K562 (cell line): ENCODE measurements around the gene ARHGAP9. TPM values are rescaled to one million over a fixed set of nuclear protein-coding genes. Genes with fewer than 3 reads are reported as not detected.

Experiments
- ATAC-seq: fragments of 200-7000 bp; cut with Tn5 transposase; 3 replicates; pipeline ENCODE4 v1.9.1; 2020; ENCODE audit warnings: moderate library complexity
- BruUV-seq: library from RNA; stranded (reverse); fragments of 400-500 nt; replicated peaks from 2 replicates; lab custom pipeline; 2021; lab: Mats Ljungman, UMichigan
- CTCF ChIA-PET: fragments of 300-600 bp; formaldehyde crosslinking; extraction: SDS; loops from one replicate; lab custom pipeline; 2021; ENCODE audit warnings: low intra/inter-chr PET ratio; lab: Yijun Ruan, JAX
- POLR2A ChIA-PET: fragments of 300-600, 350-650 bp; sonication (Branson Sonifier 250); formaldehyde crosslinking; extraction: SDS; loops from one replicate; lab custom pipeline; 2021; ENCODE audit warnings: antibody characterized with exemption, inconsistent platforms; lab: Yijun Ruan, JAX
- DNase-seq, 4 experiments: peaks; one replicate each; pipeline versions ENCODE4 v3.0.0 to v3.0.0-alpha.2; 2011 to 2018; ENCODE audit warnings: low spot score in 3 of 4, mixed read lengths in 3 of 4; ENCODE audit errors: extremely low read depth in 1 of 4
- FAIRE-seq: peaks from 2 replicates; lab custom pipeline; 2011; peaks lifted over from hg19 to GRCh38; lab: Jason Lieb, UNC
- H2AFZ ChIP-seq: 2 replicates; pipeline ENCODE4 v1.6.0; 2011; ENCODE audit warnings: low read depth, low read length, control low read depth, inconsistent platforms
- H3K27ac ChIP-seq: fragments of 200-600 bp; 3 replicates; pipeline ENCODE4 v1.8.0; 2011; ENCODE audit warnings: low read depth, mild to moderate bottlenecking, control low read depth, inconsistent platforms, low read length, moderate library complexity, mixed read lengths; ENCODE audit errors: extremely low read depth
- H3K27me3 ChIP-seq, 2 experiments: fragments of 300-600 bp in 1 of 2; 2 replicates in 1 of 2; 3 replicates in 1 of 2; pipeline versions ENCODE4 v1.6.0 to v1.8.0; 2011; ENCODE audit warnings: inconsistent platforms in 2 of 2, low read length in 2 of 2, mild to moderate bottlenecking in 1 of 2, mixed read lengths in 1 of 2, moderate library complexity in 1 of 2; ENCODE audit not compliant: control insufficient read depth in 2 of 2, insufficient read depth in 2 of 2
- H3K36me3 ChIP-seq: fragments of 300-600 bp; 3 replicates; pipeline ENCODE4 v1.8.0; 2011; ENCODE audit warnings: mild to moderate bottlenecking, low read length, inconsistent platforms; ENCODE audit not compliant: control insufficient read depth, insufficient read depth
- H3K4me1 ChIP-seq, 2 experiments: fragments of 200-600 bp in 1 of 2; replicated peaks in 1 of 2; 2 replicates in 1 of 2; 3 replicates in 1 of 2; pipeline versions ENCODE4 v1.5.1 to v1.8.0; 2011; ENCODE audit warnings: inconsistent platforms in 2 of 2, low read length in 2 of 2, mild to moderate bottlenecking in 1 of 2, mixed read lengths in 1 of 2, moderate library complexity in 1 of 2; ENCODE audit not compliant: control insufficient read depth in 2 of 2, insufficient read depth in 2 of 2
- H3K4me2 ChIP-seq: 2 replicates; pipeline ENCODE4 v1.6.1; 2011; ENCODE audit warnings: low read length, control low read depth, inconsistent platforms, mixed read lengths; ENCODE audit not compliant: insufficient read depth
- H3K4me3 ChIP-seq: fragments of 200-600 bp; sonication (generic), shearing (Covaris generic); 2 replicates; pipeline ENCODE4 v1.5.1; 2016; ENCODE audit warnings: control low read depth, inconsistent platforms
- H3K79me2 ChIP-seq: fragments of 200-600 bp; 3 replicates; pipeline ENCODE4 v1.8.0; 2011; ENCODE audit warnings: low read length, inconsistent platforms; ENCODE audit not compliant: control insufficient read depth, insufficient read depth
- H3K9ac ChIP-seq, 2 experiments: 2 replicates each; pipeline versions ENCODE4 v1.6.0 to v1.6.1; 2011; ENCODE audit warnings: low read depth in 2 of 2, low read length in 2 of 2, control low read depth in 1 of 2, inconsistent platforms in 1 of 2, mild to moderate bottlenecking in 1 of 2, mixed read lengths in 1 of 2; ENCODE audit not compliant: insufficient read depth in 1 of 2
- H3K9me1 ChIP-seq: one replicate; pipeline ENCODE4 v1.6.0; 2011; ENCODE audit warnings: inconsistent platforms, mild to moderate bottlenecking, low read length, moderate library complexity; ENCODE audit not compliant: control insufficient read depth, insufficient read depth
- H3K9me3 ChIP-seq: replicated peaks from 2 replicates; pipeline ENCODE4 v1.5.1; 2011; ENCODE audit warnings: low read depth, low read length, inconsistent platforms; ENCODE audit not compliant: control insufficient read depth, insufficient read depth
- H4K20me1 ChIP-seq: replicated peaks from 2 replicates; pipeline ENCODE4 v1.6.1; 2011; ENCODE audit warnings: low read length, inconsistent platforms, mixed read lengths; ENCODE audit not compliant: control insufficient read depth, insufficient read depth
- ARID1B ChIP-seq: fragments of 450-650 bp; IDR thresholded peaks from 2 replicates; pipeline ENCODE4 v1.6.1; 2016; ENCODE audit warnings: antibody characterized with exemption, mild to moderate bottlenecking, inconsistent platforms
- CTCFL ChIP-seq: IDR thresholded peaks from 2 replicates; pipeline ENCODE4 v1.6.1; 2011; ENCODE audit warnings: borderline replicate concordance, low read depth, mild to moderate bottlenecking, moderate library complexity, low read length; ENCODE audit not compliant: insufficient read depth, poor library complexity, severe bottlenecking
- CUX1 ChIP-seq: fragments of 200-800 bp; sonication (Bioruptor generic); IDR thresholded peaks from 2 replicates; pipeline ENCODE4 v1.6.1; 2016; ENCODE audit warnings: missing genetic modification characterization, missing compliant biosample characterization
- ETS2 ChIP-seq: IDR thresholded peaks from 2 replicates; pipeline ENCODE4 v1.6.1; 2016; ENCODE audit warnings: borderline replicate concordance, missing genetic modification characterization, mild to moderate bottlenecking, moderate library complexity, missing compliant biosample characterization; ENCODE audit not compliant: poor library complexity, severe bottlenecking
- FIP1L1 ChIP-seq: fragments of 200-400 bp; formaldehyde crosslinking; IDR thresholded peaks from 2 replicates; pipeline ENCODE4 v1.6.1; 2018; ENCODE audit warnings: mild to moderate bottlenecking, low read depth, low read length; ENCODE audit not compliant: poor library complexity, severe bottlenecking
- HDAC3 ChIP-seq: fragments of 450-650 bp; IDR thresholded peaks from 2 replicates; pipeline ENCODE4 v1.6.1; 2018; ENCODE audit warnings: borderline replicate concordance, mild to moderate bottlenecking, moderate library complexity; ENCODE audit not compliant: partially characterized antibody
- LEF1 ChIP-seq: fragments of 450-650 bp; IDR thresholded peaks from 2 replicates; pipeline ENCODE4 v1.6.1; 2016; ENCODE audit warnings: mild to moderate bottlenecking
- MECOM ChIP-seq: fragments of 250-450 bp; sonication (Bioruptor Pico); IDR thresholded peaks from 2 replicates; pipeline ENCODE4 v1.8.0; 2022; ENCODE audit warnings: inconsistent platforms
- MNT ChIP-seq, 2 experiments: fragments of 450-650 bp; conservative IDR thresholded peaks; 2 replicates each; pipeline ENCODE4 v1.6.1; 2017; ENCODE audit warnings: mild to moderate bottlenecking in 2 of 2, moderate library complexity in 2 of 2
- TBL1XR1 ChIP-seq, 2 experiments: IDR thresholded peaks; 2 replicates each; pipeline ENCODE4 v1.6.1; 2012; ENCODE audit warnings: improper control_type of control experiment in 2 of 2, low read length in 2 of 2, mild to moderate bottlenecking in 1 of 2
- ZNF324 ChIP-seq: fragments of 250-450 bp; sonication (Bioruptor Pico); IDR thresholded peaks from 2 replicates; pipeline ENCODE4 v1.4.0; 2020; ENCODE audit warnings: mild to moderate bottlenecking
- WGBS: fragments of 100-300 bp; shearing (Covaris generic); methylation state at CpG from one replicate; pipeline ENCODE4 v1.1.6; 2016; ENCODE audit warnings: low coverage, mixed read lengths; ENCODE audit not compliant: insufficient coverage; ENCODE audit errors: missing lambda C conversion rate; 5-methylcytosine and 5-hydroxymethylcytosine counted together
- in situ Hi-C: fragments of 300-500 bp; cut with MboI; formaldehyde crosslinking; loops from 4 replicates; pipeline ENCODE4 v1.15.0; 2018; ENCODE audit warnings: inconsistent platforms, mixed read lengths
- intact Hi-C: fragments of 100-400 bp; cut with micrococcal nuclease; formaldehyde crosslinking; loops from 2 replicates; pipeline ENCODE4 v1.14.2; 2022
- polyA plus RNA-seq, 8 experiments: library from polyadenylated mRNA; depleted of rRNA in 4 of 8; stranded (reverse) in 5 of 8; unstranded in 3 of 8; fragments of >200 nt; fragmentation: Nextera tagmentation in 2 of 8; fragmentation: Illumina TruSeq in 1 of 8; extraction: Ambion mirVana in 2 of 8; extraction: Trizol in 1 of 8; gene quantifications; 2 replicates each; pipeline versions ENCODE4 v1.2.1 to v1.2.3, GENCODE V29; 2011 to 2014; ENCODE audit warnings: inconsistent platforms in 1 of 8, missing spikeins in 1 of 8
- total RNA-seq, 7 experiments: library from RNA; depleted of rRNA in 6 of 7; stranded (reverse); fragments of >200 nt in 6 of 7; fragmentation: Illumina TruSeq in 2 of 7; extraction: Trizol in 2 of 7; gene quantifications; 2 replicates each; pipeline versions ENCODE4 v1.2.1 to v1.2.3, GENCODE V29; 2011 to 2021; ENCODE audit warnings: low replicate concordance in 1 of 7

ARHGAP9 gene
- total and polyA plus RNA-seq, 9 of the 15 experiments (the other 6 are each of a cell fraction or from before 2014, with no cell fraction given): 1.5 to 10.2 (median 5.1) TPM

- no peak overlapping the region for H3K27ac ChIP-seq
- H3K79me2 ChIP-seq: peaks cover 9% of the 10 kb centered on the region; the same call in 1 of the 3 replicates
- H4K20me1 ChIP-seq: 0 out of 2 replicates have a peak, but pooled peaks cover 3% of the 10 kb centered on the region
- in situ Hi-C loops: no loop called here
- no peaks in the 10 kb centered on the region for H3K27me3 ChIP-seq
- no peak overlapping the region for H3K9ac ChIP-seq
- ATAC-seq: no peak
- WGBS: 93% methylated on average over 4 of the region's 4 CpGs
- no peak overlapping the region for H3K4me2 ChIP-seq
- CTCF ChIA-PET: no interaction called here
- H3K9me1 ChIP-seq: peaks cover 6% of the 10 kb centered on the region
- no peak for FAIRE-seq
- H3K36me3 ChIP-seq: peaks cover 72% of the 10 kb centered on the region
- no peaks in the 10 kb centered on the region for H3K4me1 ChIP-seq
- H3K9me3 ChIP-seq: 0 out of 2 replicates have a peak, but pooled peaks cover 3% of the 10 kb centered on the region
- no peak for DNase-seq
- no peak overlapping the region for H2AFZ ChIP-seq
- intact Hi-C loops: no loop called here
- no peak overlapping the region for H3K4me3 ChIP-seq
- BruUV-seq: no TSS peak
- POLR2A ChIA-PET: interaction anchor here (1.4 to 2.3 kb wide), 4 partner anchors 10 to 46 kb away, joined by 4 to 7 read pairs (median 5); partner anchors contain the start of gene MARS1
- TF ChIP-seq ARID1B (no peak), MNT (conservative IDR thresholded peaks at IDR 0.05) (no peak), FIP1L1 (no peak), ETS2 (tag) (no peak), CUX1 (CRISPR knock-in tag) (no peak), MECOM (CRISPR knock-in tag) (no peak), HDAC3 (no peak), CTCFL (no peak), LEF1 (no peak), TBL1XR1 (IDR thresholded peaks at IDR 0.05; ENCODE audit: low read length in 2 of 2) (no peak), ZNF324 (no peak)
Measured at GRCh38 chr12:57498571-57498970, 18.9 kb upstream of the ARHGAP9 start.
